SK-N-SH (cell line): ENCODE measurements around the gene RCSD1. TPM values are rescaled to one million over a fixed set of nuclear protein-coding genes. Genes with fewer than 3 reads are reported as not detected.

ENCODE experiments used
- CTCF ChIA-PET: fragments of 300-600, 350-600 bp; formaldehyde crosslinking; extraction: SDS; loops from one replicate; lab custom pipeline; 2021; lab: Yijun Ruan, JAX
- POLR2A ChIA-PET: fragments of 350-600 bp; sonication (Branson Sonifier 250); formaldehyde crosslinking; extraction: SDS; loops from one replicate; lab custom pipeline; 2020; ENCODE audit warnings: antibody characterized with exemption, inconsistent platforms; lab: Yijun Ruan, JAX
- DNase-seq: peaks from one replicate; pipeline ENCODE4 v3.0.0; 2012
- H2AFZ ChIP-seq: fragments of 200-600 bp; sonication (generic); 2 replicates; pipeline ENCODE4 v1.8.1; 2016; ENCODE audit warnings: antibody characterized with exemption, mild to moderate bottlenecking, low read depth
- H3F3A ChIP-seq: fragments of 200-600 bp; sonication (generic); replicated peaks from 2 replicates; pipeline ENCODE3; 2016; ENCODE audit warnings: antibody characterized with exemption, mild to moderate bottlenecking; ENCODE audit not compliant: insufficient read depth
- H3K27ac ChIP-seq, 2 experiments: fragments of 200-500 bp in 1 of 2; fragments of 200-600 bp in 1 of 2; sonication (Bioruptor generic) in 1 of 2; sonication (generic), shearing (Covaris generic) in 1 of 2; 2 replicates each; pipeline versions ENCODE4 v1.5.1 to v1.6.1; 2014 to 2016; ENCODE audit warnings: low read depth in 2 of 2, inconsistent platforms in 1 of 2, low read length in 1 of 2, mild to moderate bottlenecking in 1 of 2, mixed read lengths in 1 of 2
- H3K27me3 ChIP-seq: fragments of 200-600 bp; sonication (generic), shearing (Covaris generic); 2 replicates; pipeline ENCODE4 v1.6.1; 2016; ENCODE audit warnings: mixed run types; ENCODE audit not compliant: insufficient read depth
- H3K36me3 ChIP-seq, 2 experiments: fragments of 200-500 bp in 1 of 2; fragments of 200-600 bp in 1 of 2; sonication (Bioruptor generic) in 1 of 2; sonication (generic) in 1 of 2; replicated peaks in 1 of 2; 2 replicates each; pipeline versions ENCODE3 to v1.5.1; 2014 to 2016; ENCODE audit warnings: low read length in 1 of 2, mild to moderate bottlenecking in 1 of 2; ENCODE audit not compliant: insufficient read depth in 2 of 2, control insufficient read depth in 1 of 2
- H3K4me1 ChIP-seq, 2 experiments: fragments of 200-500 bp in 1 of 2; fragments of 200-600 bp in 1 of 2; sonication (Bioruptor generic) in 1 of 2; sonication (generic), shearing (Covaris generic) in 1 of 2; 2 replicates each; pipeline versions ENCODE4 v1.5.1 to v1.6.1; 2014 to 2016; ENCODE audit warnings: low read depth in 1 of 2, low read length in 1 of 2, mixed run types in 1 of 2; ENCODE audit not compliant: insufficient read depth in 2 of 2, control insufficient read depth in 1 of 2
- H3K4me2 ChIP-seq: fragments of 200-600 bp; sonication (generic), shearing (Covaris generic); 2 replicates; pipeline ENCODE4 v1.6.1; 2017; ENCODE audit warnings: mixed run types
- H3K4me3 ChIP-seq, 2 experiments: fragments of 200-500 bp in 1 of 2; fragments of 200-600 bp in 1 of 2; sonication (Bioruptor generic) in 1 of 2; sonication (generic), shearing (Covaris generic) in 1 of 2; 2 replicates each; pipeline versions ENCODE4 v1.5.1 to v1.8.1; 2014 to 2016; ENCODE audit warnings: low read depth in 2 of 2, inconsistent platforms in 1 of 2, low read length in 1 of 2, mild to moderate bottlenecking in 1 of 2, mixed read lengths in 1 of 2, moderate library complexity in 1 of 2
- H3K79me2 ChIP-seq: fragments of 200-600 bp; sonication (generic); 2 replicates; pipeline ENCODE4 v1.8.1; 2017; ENCODE audit warnings: mild to moderate bottlenecking; ENCODE audit not compliant: insufficient read depth
- H3K9ac ChIP-seq: fragments of 200-600 bp; sonication (generic); 2 replicates; pipeline ENCODE4 v1.6.1; 2017; ENCODE audit warnings: mixed run types
- H3K9me2 ChIP-seq: fragments of 200-600 bp; sonication (generic); 2 replicates; pipeline ENCODE4 v1.6.1; 2017; ENCODE audit warnings: mixed run types
- H3K9me3 ChIP-seq: fragments of 200-600 bp; sonication (generic); 2 replicates; pipeline ENCODE4 v1.6.1; 2017; ENCODE audit warnings: mixed run types, mild to moderate bottlenecking, moderate library complexity
- H4K20me1 ChIP-seq: fragments of 200-600 bp; sonication (generic); 2 replicates; pipeline ENCODE4 v1.6.1; 2017; ENCODE audit warnings: mild to moderate bottlenecking, mixed run types; ENCODE audit not compliant: insufficient read depth
- CHD2 ChIP-seq: fragments of 150-350 bp; IDR thresholded peaks from 2 replicates; pipeline ENCODE4 v1.6.1; 2018; ENCODE audit warnings: low read length; ENCODE audit not compliant: partially characterized antibody
- ELF1 ChIP-seq: IDR thresholded peaks from 2 replicates; pipeline ENCODE4 v1.4.0; 2012
- FOXM1 ChIP-seq: IDR thresholded peaks from 2 replicates; pipeline ENCODE4 v1.4.0; 2012; ENCODE audit warnings: low read depth, mild to moderate bottlenecking
- GATA2 ChIP-seq: sonication (generic); formaldehyde crosslinking; IDR thresholded peaks from 2 replicates; pipeline ENCODE4 v1.5.0; 2020; ENCODE audit warnings: mild to moderate bottlenecking, missing genetic modification reagents
- RCOR1 ChIP-seq: fragments of 150-350 bp; IDR thresholded peaks from 2 replicates; pipeline ENCODE4 v1.6.1; 2017; ENCODE audit warnings: antibody characterized with exemption, low read length
- RXRA ChIP-seq: IDR thresholded peaks from 2 replicates; pipeline ENCODE4 v1.4.0; 2012; ENCODE audit warnings: low read depth, mild to moderate bottlenecking, borderline replicate concordance
- TEAD4 ChIP-seq: IDR thresholded peaks from 2 replicates; pipeline ENCODE4 v1.4.0; 2012; ENCODE audit warnings: mild to moderate bottlenecking, borderline replicate concordance; ENCODE audit not compliant: insufficient read depth
- WGBS: methylation state at CpG from one replicate; pipeline ENCODE4 v1.1.6; 2017; ENCODE audit warnings: low lambda C conversion rate; 5-methylcytosine and 5-hydroxymethylcytosine counted together
- polyA plus RNA-seq, 3 experiments: library from polyadenylated mRNA; depleted of rRNA; stranded (reverse); fragments of >200 nt; gene quantifications; 2 replicates each; pipeline ENCODE4 v1.2.3, GENCODE V29; 2012
- TF ChIP-seq, protein P1 (sequence below): IDR thresholded peaks from 2 replicates; pipeline ENCODE4 v1.4.0; 2012; ENCODE audit warnings: low read depth
- TF ChIP-seq, protein P2 (sequence below): IDR thresholded peaks from 2 replicates; pipeline ENCODE4 v1.4.0; 2012; ENCODE audit warnings: low read depth, borderline replicate concordance
- TF ChIP-seq, protein P3 (sequence below): IDR thresholded peaks from 2 replicates; pipeline ENCODE4 v1.6.1; 2012; ENCODE audit warnings: mild to moderate bottlenecking, low read depth, low read length, moderate library complexity
- TF ChIP-seq, protein P4 (sequence below): fragments of 150-350 bp; IDR thresholded peaks from 2 replicates; pipeline ENCODE4 v1.6.1; 2017; ENCODE audit warnings: antibody characterized with exemption, low read length, low read depth, borderline replicate concordance

Gene RCSD1
- polyA plus RNA-seq, 1 of the 3 experiments (the other 2 are of a cell fraction) = 0.02 TPM

DNA sequence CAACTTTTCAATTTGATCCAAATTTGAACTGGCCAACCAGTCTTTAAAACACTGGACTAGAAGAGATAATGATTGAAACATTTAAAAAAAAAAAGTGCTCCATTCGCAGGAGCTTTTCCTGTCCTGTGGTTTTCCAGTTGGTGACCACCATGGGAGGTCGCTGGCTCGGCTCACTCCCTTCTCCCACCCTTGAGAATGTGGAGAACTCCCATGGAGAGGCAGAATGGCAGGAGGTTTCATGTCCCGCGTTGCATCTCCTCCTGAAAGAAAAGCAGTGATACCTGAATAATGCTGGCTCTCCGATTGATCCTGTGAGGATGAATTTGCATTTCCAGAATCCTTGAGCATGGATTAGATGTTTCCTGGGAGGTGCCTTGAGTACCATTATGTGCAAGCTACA, 75.2 kb downstream of the RCSD1 start:
- 66% methylated on average over 6 of the region's 6 CpGs for WGBS
- H3K36me3 ChIP-seq = no peaks in the 10 kb centered on the region
- H3K27me3 ChIP-seq = peaks cover 15% of the 10 kb centered on the region; the same call in 1 of the 2 replicates
- DNase-seq = no peak
- CTCF ChIA-PET = interaction anchor here (2.3 to 4.4 kb wide), 2 partner anchors 10 to 17 kb away, joined by 4 to 22 read pairs; no protein-coding TSS in a partner anchor
- no peaks in the 10 kb centered on the region for H3K9me2 ChIP-seq
- POLR2A ChIA-PET = no interaction called here
- no peaks in the 10 kb centered on the region for H3K9me3 ChIP-seq
- no peak overlapping the region for H3K4me2 ChIP-seq
- no peak overlapping the region for H3K4me3 ChIP-seq
- no peaks in the 10 kb centered on the region for H3K79me2 ChIP-seq
- no peak overlapping the region for H3K27ac ChIP-seq
- H2AFZ ChIP-seq = no peak overlapping the region
- no peaks in the 10 kb centered on the region for H4K20me1 ChIP-seq
- no peaks in the 10 kb centered on the region for H3K4me1 ChIP-seq
- no peaks in the 10 kb centered on the region for H3F3A ChIP-seq
- TF ChIP-seq CHD2 = no peak
- TF ChIP-seq, protein P1, sequence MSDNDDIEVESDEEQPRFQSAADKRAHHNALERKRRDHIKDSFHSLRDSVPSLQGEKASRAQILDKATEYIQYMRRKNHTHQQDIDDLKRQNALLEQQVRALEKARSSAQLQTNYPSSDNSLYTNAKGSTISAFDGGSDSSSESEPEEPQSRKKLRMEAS = no peak
- no peak for TF ChIP-seq TEAD4
- no peak for TF ChIP-seq GATA2 (CRISPR knock-in tag)
- no peak for TF ChIP-seq FOXM1
- TF ChIP-seq, protein P2, sequence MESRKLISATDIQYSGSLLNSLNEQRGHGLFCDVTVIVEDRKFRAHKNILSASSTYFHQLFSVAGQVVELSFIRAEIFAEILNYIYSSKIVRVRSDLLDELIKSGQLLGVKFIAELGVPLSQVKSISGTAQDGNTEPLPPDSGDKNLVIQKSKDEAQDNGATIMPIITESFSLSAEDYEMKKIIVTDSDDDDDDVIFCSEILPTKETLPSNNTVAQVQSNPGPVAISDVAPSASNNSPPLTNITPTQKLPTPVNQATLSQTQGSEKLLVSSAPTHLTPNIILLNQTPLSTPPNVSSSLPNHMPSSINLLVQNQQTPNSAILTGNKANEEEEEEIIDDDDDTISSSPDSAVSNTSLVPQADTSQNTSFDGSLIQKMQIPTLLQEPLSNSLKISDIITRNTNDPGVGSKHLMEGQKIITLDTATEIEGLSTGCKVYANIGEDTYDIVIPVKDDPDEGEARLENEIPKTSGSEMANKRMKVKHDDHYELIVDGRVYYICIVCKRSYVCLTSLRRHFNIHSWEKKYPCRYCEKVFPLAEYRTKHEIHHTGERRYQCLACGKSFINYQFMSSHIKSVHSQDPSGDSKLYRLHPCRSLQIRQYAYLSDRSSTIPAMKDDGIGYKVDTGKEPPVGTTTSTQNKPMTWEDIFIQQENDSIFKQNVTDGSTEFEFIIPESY = no peak
- no peak for TF ChIP-seq RXRA
- no peak for TF ChIP-seq RCOR1
- TF ChIP-seq, protein P3, sequence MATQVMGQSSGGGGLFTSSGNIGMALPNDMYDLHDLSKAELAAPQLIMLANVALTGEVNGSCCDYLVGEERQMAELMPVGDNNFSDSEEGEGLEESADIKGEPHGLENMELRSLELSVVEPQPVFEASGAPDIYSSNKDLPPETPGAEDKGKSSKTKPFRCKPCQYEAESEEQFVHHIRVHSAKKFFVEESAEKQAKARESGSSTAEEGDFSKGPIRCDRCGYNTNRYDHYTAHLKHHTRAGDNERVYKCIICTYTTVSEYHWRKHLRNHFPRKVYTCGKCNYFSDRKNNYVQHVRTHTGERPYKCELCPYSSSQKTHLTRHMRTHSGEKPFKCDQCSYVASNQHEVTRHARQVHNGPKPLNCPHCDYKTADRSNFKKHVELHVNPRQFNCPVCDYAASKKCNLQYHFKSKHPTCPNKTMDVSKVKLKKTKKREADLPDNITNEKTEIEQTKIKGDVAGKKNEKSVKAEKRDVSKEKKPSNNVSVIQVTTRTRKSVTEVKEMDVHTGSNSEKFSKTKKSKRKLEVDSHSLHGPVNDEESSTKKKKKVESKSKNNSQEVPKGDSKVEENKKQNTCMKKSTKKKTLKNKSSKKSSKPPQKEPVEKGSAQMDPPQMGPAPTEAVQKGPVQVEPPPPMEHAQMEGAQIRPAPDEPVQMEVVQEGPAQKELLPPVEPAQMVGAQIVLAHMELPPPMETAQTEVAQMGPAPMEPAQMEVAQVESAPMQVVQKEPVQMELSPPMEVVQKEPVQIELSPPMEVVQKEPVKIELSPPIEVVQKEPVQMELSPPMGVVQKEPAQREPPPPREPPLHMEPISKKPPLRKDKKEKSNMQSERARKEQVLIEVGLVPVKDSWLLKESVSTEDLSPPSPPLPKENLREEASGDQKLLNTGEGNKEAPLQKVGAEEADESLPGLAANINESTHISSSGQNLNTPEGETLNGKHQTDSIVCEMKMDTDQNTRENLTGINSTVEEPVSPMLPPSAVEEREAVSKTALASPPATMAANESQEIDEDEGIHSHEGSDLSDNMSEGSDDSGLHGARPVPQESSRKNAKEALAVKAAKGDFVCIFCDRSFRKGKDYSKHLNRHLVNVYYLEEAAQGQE = no peak
- TF ChIP-seq, protein P4, sequence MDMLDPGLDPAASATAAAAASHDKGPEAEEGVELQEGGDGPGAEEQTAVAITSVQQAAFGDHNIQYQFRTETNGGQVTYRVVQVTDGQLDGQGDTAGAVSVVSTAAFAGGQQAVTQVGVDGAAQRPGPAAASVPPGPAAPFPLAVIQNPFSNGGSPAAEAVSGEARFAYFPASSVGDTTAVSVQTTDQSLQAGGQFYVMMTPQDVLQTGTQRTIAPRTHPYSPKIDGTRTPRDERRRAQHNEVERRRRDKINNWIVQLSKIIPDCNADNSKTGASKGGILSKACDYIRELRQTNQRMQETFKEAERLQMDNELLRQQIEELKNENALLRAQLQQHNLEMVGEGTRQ = no peak
- no peak overlapping the region for H3K9ac ChIP-seq

DNA sequence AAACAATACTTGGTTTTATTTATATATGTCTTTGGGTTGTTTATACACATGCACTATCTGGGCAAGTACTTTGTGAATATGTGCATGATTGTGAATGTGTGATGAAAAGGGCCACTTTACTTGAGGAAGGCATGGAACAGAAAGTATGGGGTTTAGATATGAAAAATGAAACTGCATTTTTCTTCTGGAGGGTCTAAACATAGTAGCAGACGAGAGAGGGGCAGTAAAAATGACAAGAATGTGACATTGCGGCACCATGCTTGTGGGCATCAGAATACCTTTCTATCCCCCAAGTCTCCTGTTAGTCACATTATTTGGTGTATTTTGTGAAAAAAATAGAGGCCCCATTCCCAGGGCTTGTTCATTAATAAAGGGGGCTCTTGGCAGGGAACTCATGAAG, 76.3 kb downstream of the RCSD1 start:
- Histone ChIP-seq H3K9me2 (no peaks in the 10 kb centered on the region), H3K4me2 (no peak overlapping the region), H3K36me3 (no peaks in the 10 kb centered on the region), H3K4me1 (no peaks in the 10 kb centered on the region), H3K9me3 (no peaks in the 10 kb centered on the region), H3F3A (no peaks in the 10 kb centered on the region), H3K79me2 (no peaks in the 10 kb centered on the region), H4K20me1 (no peaks in the 10 kb centered on the region), H3K9ac (no peak overlapping the region), H2AFZ (no peak overlapping the region), H3K27me3 (peaks cover 15% of the 10 kb centered on the region; the same call in 1 of the 2 replicates), H3K27ac (no peak overlapping the region), H3K4me3 (no peak overlapping the region)
- CTCF ChIA-PET = interaction anchor here (2.3 to 4.4 kb wide), 2 partner anchors 9 to 18 kb away, joined by 4 to 22 read pairs; no protein-coding TSS in a partner anchor
- no peak for DNase-seq
- POLR2A ChIA-PET = no interaction called here
- WGBS = 57% methylated on average over 2 of the region's 2 CpGs
- TF ChIP-seq, protein P4 = no peak
- TF ChIP-seq ELF1 = no peak
- TF ChIP-seq RCOR1 = no peak
